Measurements from ENCODE around the gene FOXK2.
"Not testable (repeated sequence)": the region's sequence is repeated elsewhere in the genome, so short reads cannot be mapped to it uniquely, and the experiment has no call there.

DNA sequence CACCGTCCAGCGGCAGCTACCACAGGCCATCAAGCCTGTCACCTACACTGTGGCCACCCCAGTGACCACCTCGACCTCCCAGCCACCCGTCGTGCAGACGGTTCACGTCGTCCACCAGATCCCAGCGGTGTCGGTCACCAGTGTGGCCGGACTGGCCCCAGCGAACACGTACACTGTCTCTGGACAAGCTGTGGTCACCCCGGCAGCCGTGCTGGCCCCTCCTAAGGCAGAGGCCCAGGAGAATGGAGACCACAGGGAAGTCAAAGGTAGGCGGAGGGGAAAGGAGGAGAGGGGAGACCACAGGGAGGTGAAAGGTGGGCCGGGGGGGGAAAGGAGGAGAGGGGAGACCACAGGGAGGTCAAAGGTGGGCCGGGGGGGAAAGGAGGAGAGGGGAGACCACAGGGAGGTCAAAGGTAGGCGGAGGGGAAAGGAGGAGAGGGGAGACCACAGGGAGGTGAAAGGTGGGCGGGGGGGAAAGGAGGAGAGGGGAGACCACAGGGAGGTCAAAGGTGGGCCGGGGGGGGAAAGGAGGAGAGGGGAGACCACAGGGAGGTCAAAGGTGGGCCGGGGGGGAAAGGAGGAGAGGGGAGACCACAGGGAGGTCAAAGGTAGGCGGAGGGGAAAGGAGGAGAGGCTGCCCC lies 66.5 kb downstream of the FOXK2 start:
- TF ChIP-seq CTCF, POLR2A (IDR thresholded peaks at IDR 0.05): not testable (repeated sequence)

All from thyroid gland (tissue), 4 donors.